OCI-LY7 (cell line): ENCODE results near the gene PPRC1. TPM values are rescaled to one million over a fixed set of nuclear protein-coding genes. Genes with fewer than 3 reads are reported as not detected.

Experiments
- BruUV-seq: library from RNA; stranded (reverse); fragments of 400-500 nt; replicated peaks from 2 replicates; lab custom pipeline; 2021; lab: Mats Ljungman, UMichigan
- CTCF ChIA-PET: fragments of 300-600 bp; sonication (Branson Sonifier 250); formaldehyde crosslinking; loops from one replicate; lab custom pipeline; 2022; ENCODE audit warnings: antibody characterized with exemption; ENCODE audit not compliant: unreplicated experiment; lab: Charles Lee
- POLR2A ChIA-PET: fragments of 300-600 bp; sonication (Branson Sonifier 250); formaldehyde crosslinking; loops from one replicate; lab custom pipeline; 2022; ENCODE audit warnings: antibody characterized with exemption; lab: Charles Lee
- DNase-seq: peaks from one replicate; pipeline ENCODE4 v3.0.0-alpha.2; 2015; ENCODE audit warnings: low spot score
- H2AFZ ChIP-seq: fragments of 200-600 bp; sonication (generic), shearing (Covaris generic); 2 replicates; pipeline ENCODE4 v1.6.1; 2014; ENCODE audit warnings: mild to moderate bottlenecking, antibody characterized with exemption, low read length, moderate library complexity
- H3K27ac ChIP-seq: fragments of 200-600 bp; sonication (generic); 2 replicates; pipeline ENCODE4 v1.5.1; 2014; ENCODE audit warnings: mixed run types, low read depth, mild to moderate bottlenecking, moderate library complexity, low read length, inconsistent platforms; ENCODE audit not compliant: poor library complexity, severe bottlenecking
- H3K36me3 ChIP-seq: fragments of 200-600 bp; sonication (generic); 2 replicates; pipeline ENCODE4 v1.6.1; 2014; ENCODE audit warnings: mild to moderate bottlenecking, antibody characterized with exemption, low read length, moderate library complexity, mixed read lengths; ENCODE audit not compliant: insufficient read depth
- H3K4me1 ChIP-seq: fragments of 200-600 bp; sonication (generic); 2 replicates; pipeline ENCODE4 v1.5.1; 2014; ENCODE audit warnings: mild to moderate bottlenecking, low read length; ENCODE audit not compliant: insufficient read depth, poor library complexity, severe bottlenecking
- H3K4me2 ChIP-seq: fragments of 200-600 bp; sonication (generic); 2 replicates; pipeline ENCODE4 v1.6.1; 2014; ENCODE audit warnings: mild to moderate bottlenecking, low read length
- H3K4me3 ChIP-seq: fragments of 200-600 bp; sonication (generic); 2 replicates; pipeline ENCODE4 v1.5.1; 2014; ENCODE audit warnings: mild to moderate bottlenecking, low read depth, low read length; ENCODE audit not compliant: poor library complexity, severe bottlenecking
- H3K79me2 ChIP-seq: fragments of 200-600 bp; sonication (generic); 2 replicates; pipeline ENCODE4 v1.6.1; 2016; ENCODE audit warnings: low read depth, mild to moderate bottlenecking, low read length, moderate library complexity, mixed read lengths; ENCODE audit not compliant: insufficient read depth
- H3K9me2 ChIP-seq: fragments of 200-600 bp; sonication (generic); 2 replicates; pipeline ENCODE4 v1.6.1; 2016; ENCODE audit warnings: mild to moderate bottlenecking, low read length, mixed read lengths; ENCODE audit not compliant: insufficient read depth
- H3K9me3 ChIP-seq: fragments of 200-600 bp; sonication (generic); 2 replicates; pipeline ENCODE4 v1.6.1; 2014; ENCODE audit warnings: mild to moderate bottlenecking, mixed run types, low read length, mixed read lengths
- H4K20me1 ChIP-seq: fragments of 200-600 bp; sonication (generic); 2 replicates; pipeline ENCODE4 v1.6.1; 2014; ENCODE audit warnings: mild to moderate bottlenecking, antibody characterized with exemption, low read length, moderate library complexity, mixed read lengths; ENCODE audit not compliant: insufficient read depth
- EZH2phosphoT487 ChIP-seq: fragments of 200-600 bp; sonication (generic); IDR thresholded peaks from 2 replicates; pipeline ENCODE4 v1.6.1; 2018; ENCODE audit warnings: low read depth, borderline replicate concordance, mild to moderate bottlenecking, mixed run types, antibody characterized with exemption, low read length, moderate library complexity, mixed read lengths
- intact Hi-C: fragments of 100-400 bp; cut with micrococcal nuclease; formaldehyde crosslinking; loops from one replicate; pipeline ENCODE4 v1.10.0; 2022; ENCODE audit not compliant: unreplicated experiment
- total RNA-seq, 2 experiments: library from RNA; depleted of rRNA in 1 of 2; stranded (reverse); fragments of >200 nt in 1 of 2; shearing (Covaris generic) in 1 of 2; gene quantifications; 2 replicates each; pipeline ENCODE4 v1.2.3, GENCODE V29; 2014 to 2022
- TF ChIP-seq, protein P1 (sequence below): fragments of 200-600 bp; sonication (generic); conservative IDR thresholded peaks from 2 replicates; pipeline ENCODE4 v1.5.1; 2014; ENCODE audit warnings: mild to moderate bottlenecking, antibody characterized with exemption, low read length, moderate library complexity, mixed read lengths

Gene PPRC1
- total RNA-seq, 2 experiments from 2014 or later = 47.1 to 77.2 TPM

DNA sequence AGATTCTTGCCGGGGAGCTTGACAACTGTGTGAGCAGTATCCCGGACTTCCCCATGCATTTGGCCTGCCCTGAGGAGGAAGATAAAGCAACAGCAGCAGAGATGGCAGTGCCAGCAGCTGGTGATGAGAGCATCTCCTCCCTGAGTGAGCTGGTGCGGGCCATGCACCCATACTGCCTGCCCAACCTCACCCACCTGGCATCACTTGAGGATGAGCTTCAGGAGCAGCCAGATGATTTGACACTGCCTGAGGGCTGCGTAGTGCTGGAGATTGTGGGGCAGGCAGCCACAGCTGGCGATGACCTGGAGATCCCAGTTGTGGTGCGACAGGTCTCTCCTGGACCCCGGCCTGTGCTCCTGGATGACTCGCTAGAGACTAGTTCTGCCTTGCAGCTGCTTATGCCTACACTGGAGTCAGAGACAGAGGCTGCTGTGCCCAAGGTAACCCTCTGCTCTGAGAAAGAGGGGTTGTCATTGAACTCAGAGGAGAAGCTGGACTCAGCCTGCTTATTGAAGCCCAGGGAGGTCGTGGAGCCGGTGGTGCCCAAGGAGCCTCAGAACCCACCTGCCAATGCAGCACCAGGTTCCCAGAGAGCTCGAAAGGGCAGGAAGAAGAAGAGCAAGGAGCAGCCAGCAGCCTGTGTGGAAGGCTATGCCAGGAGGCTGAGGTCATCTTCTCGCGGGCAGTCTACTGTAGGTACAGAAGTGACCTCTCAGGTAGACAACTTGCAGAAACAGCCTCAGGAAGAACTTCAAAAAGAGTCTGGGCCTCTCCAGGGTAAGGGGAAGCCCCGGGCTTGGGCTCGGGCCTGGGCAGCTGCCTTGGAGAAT is 6.7 kb downstream of the PPRC1 start:
- no TSS peak for BruUV-seq
- no peak for DNase-seq
- Histone ChIP-seq H3K36me3 (peaks cover 98% of the 10 kb centered on the region), H3K9me2 (no peaks in the 10 kb centered on the region), H3K79me2 (peaks cover 66% of the 10 kb centered on the region), H3K4me2 (no peak overlapping the region), H3K4me1 (peaks cover 19% of the 10 kb centered on the region), H3K9me3 (no peaks in the 10 kb centered on the region), H4K20me1 (peaks cover 17% of the 10 kb centered on the region), H3K4me3 (no peak overlapping the region), H3K27ac (no peak overlapping the region), H2AFZ (no peak overlapping the region)
- intact Hi-C loops = no loop called here
- ChIA-PET POLR2A (interaction anchor here (1.0 kb wide), 2 partner anchors 37 to 40 kb away, joined by 3 read pairs; no protein-coding TSS in a partner anchor), CTCF (no interaction called here)
- TF ChIP-seq EZH2phosphoT487 = no peak

DNA sequence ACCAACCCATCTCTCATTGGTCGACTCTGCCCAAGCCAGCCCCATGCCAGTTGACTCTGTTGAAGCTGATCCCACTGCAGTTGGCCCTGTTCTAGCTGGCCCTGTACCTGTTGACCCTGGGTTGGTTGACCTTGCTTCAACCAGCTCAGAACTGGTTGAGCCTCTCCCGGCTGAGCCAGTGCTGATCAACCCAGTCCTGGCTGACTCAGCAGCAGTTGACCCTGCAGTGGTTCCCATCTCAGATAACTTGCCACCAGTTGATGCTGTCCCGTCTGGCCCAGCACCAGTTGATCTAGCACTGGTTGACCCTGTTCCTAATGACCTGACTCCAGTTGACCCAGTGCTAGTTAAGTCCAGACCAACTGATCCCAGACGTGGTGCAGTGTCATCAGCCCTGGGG is 7.4 kb downstream of the PPRC1 start:
- no peak overlapping the region for H3K4me3 ChIP-seq
- H2AFZ ChIP-seq = no peak overlapping the region
- POLR2A ChIA-PET = interaction anchor here (1.0 kb wide), 1 partner anchor 38 kb away, joined by 3 read pairs; no protein-coding TSS in a partner anchor
- no peaks in the 10 kb centered on the region for H3K9me3 ChIP-seq
- H3K79me2 ChIP-seq = peaks cover 59% of the 10 kb centered on the region
- no peak overlapping the region for H3K4me2 ChIP-seq
- intact Hi-C loops = no loop called here
- TF ChIP-seq, protein P1, sequence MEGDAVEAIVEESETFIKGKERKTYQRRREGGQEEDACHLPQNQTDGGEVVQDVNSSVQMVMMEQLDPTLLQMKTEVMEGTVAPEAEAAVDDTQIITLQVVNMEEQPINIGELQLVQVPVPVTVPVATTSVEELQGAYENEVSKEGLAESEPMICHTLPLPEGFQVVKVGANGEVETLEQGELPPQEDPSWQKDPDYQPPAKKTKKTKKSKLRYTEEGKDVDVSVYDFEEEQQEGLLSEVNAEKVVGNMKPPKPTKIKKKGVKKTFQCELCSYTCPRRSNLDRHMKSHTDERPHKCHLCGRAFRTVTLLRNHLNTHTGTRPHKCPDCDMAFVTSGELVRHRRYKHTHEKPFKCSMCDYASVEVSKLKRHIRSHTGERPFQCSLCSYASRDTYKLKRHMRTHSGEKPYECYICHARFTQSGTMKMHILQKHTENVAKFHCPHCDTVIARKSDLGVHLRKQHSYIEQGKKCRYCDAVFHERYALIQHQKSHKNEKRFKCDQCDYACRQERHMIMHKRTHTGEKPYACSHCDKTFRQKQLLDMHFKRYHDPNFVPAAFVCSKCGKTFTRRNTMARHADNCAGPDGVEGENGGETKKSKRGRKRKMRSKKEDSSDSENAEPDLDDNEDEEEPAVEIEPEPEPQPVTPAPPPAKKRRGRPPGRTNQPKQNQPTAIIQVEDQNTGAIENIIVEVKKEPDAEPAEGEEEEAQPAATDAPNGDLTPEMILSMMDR = no peak
- TF ChIP-seq EZH2phosphoT487 = no peak
- TSS peak; percentile 6 for BruUV-seq
- H3K4me1 ChIP-seq = peaks cover 12% of the 10 kb centered on the region
- H3K27ac ChIP-seq = no peak overlapping the region
- no peaks in the 10 kb centered on the region for H3K9me2 ChIP-seq
- CTCF ChIA-PET = no interaction called here
- H3K36me3 ChIP-seq = peaks cover 98% of the 10 kb centered on the region
- no peak for DNase-seq
- H4K20me1 ChIP-seq = peaks cover 10% of the 10 kb centered on the region

DNA sequence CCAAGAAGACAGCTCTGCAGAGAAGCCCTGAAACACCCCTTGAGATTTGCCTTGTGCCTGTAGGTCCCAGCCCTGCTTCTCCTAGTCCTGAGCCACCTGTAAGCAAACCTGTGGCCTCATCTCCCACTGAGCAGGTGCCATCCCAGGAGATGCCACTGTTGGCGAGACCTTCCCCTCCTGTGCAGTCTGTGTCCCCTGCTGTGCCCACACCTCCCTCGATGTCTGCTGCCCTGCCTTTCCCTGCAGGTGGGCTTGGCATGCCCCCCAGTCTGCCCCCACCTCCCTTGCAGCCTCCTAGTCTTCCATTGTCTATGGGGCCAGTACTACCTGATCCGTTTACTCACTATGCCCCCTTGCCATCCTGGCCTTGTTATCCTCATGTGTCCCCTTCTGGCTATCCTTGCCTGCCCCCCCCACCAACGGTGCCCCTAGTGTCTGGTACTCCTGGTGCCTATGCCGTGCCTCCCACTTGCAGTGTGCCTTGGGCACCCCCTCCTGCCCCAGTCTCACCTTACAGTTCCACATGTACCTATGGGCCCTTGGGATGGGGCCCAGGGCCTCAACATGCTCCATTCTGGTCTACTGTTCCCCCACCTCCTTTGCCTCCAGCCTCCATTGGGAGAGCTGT is 8.2 kb downstream of the PPRC1 start:
- no TSS peak for BruUV-seq
- Histone ChIP-seq H3K36me3 (peaks cover 96% of the 10 kb centered on the region), H3K9me3 (no peaks in the 10 kb centered on the region), H4K20me1 (peaks cover 5% of the 10 kb centered on the region), H3K9me2 (no peaks in the 10 kb centered on the region), H2AFZ (no peak overlapping the region), H3K27ac (no peak overlapping the region), H3K4me1 (peaks cover 4% of the 10 kb centered on the region), H3K79me2 (peaks cover 51% of the 10 kb centered on the region), H3K4me2 (no peak overlapping the region), H3K4me3 (no peak overlapping the region)
- ChIA-PET POLR2A (no interaction called here), CTCF (no interaction called here)
- TF ChIP-seq EZH2phosphoT487 = no peak
- TF ChIP-seq, protein P1 = no peak
- intact Hi-C loops = no loop called here
- no peak for DNase-seq
